SU-DHL-6 (cell line): ENCODE measurements around the gene RNF144B.

ENCODE experiments used
- H2AFZ ChIP-seq: fragments of 200-600 bp; sonication (generic); 2 replicates; pipeline ENCODE4 v1.6.1; 2014; ENCODE audit warnings: low read depth, mild to moderate bottlenecking, moderate library complexity, mixed read lengths, antibody characterized with exemption, low read length; ENCODE audit not compliant: severe bottlenecking
- H3F3A ChIP-seq: fragments of 200-600 bp; shearing (Covaris generic); 2 replicates; pipeline ENCODE4 v1.6.0; 2016; ENCODE audit warnings: antibody characterized with exemption, mild to moderate bottlenecking; ENCODE audit not compliant: insufficient read depth
- H3K27ac ChIP-seq: fragments of 200-600 bp; sonication (generic); 2 replicates; pipeline ENCODE4 v1.5.1; 2016; ENCODE audit warnings: low read depth, mild to moderate bottlenecking, low read length, moderate library complexity, mixed read lengths
- H3K27me3 ChIP-seq: fragments of 200-600 bp; sonication (generic), shearing (Covaris generic); 2 replicates; pipeline ENCODE4 v1.6.0; 2014; ENCODE audit warnings: mild to moderate bottlenecking, low read length
- H3K36me3 ChIP-seq: fragments of 200-600 bp; sonication (generic); 2 replicates; pipeline ENCODE4 v1.6.1; 2014; ENCODE audit warnings: mild to moderate bottlenecking, low read length, mixed read lengths
- H3K4me2 ChIP-seq: fragments of 300-600, 200-600 bp; shearing (Covaris generic), sonication (generic); 2 replicates; pipeline ENCODE4 v1.6.0; 2014; ENCODE audit warnings: low read length, low read depth, mild to moderate bottlenecking; ENCODE audit not compliant: poor library complexity, severe bottlenecking
- H3K4me3 ChIP-seq: fragments of 200-600 bp; sonication (generic); 2 replicates; pipeline ENCODE4 v1.5.1; 2014; ENCODE audit warnings: antibody characterized with exemption, low read length, mild to moderate bottlenecking, mixed read lengths; ENCODE audit not compliant: insufficient read depth, poor library complexity, severe bottlenecking
- H3K79me2 ChIP-seq: fragments of 200-600 bp; sonication (generic); 2 replicates; pipeline ENCODE4 v1.6.1; 2014; ENCODE audit warnings: mild to moderate bottlenecking, low read length, moderate library complexity; ENCODE audit not compliant: insufficient read depth
- H3K9ac ChIP-seq: fragments of 200-600 bp; sonication (generic); 2 replicates; pipeline ENCODE4 v1.7.0; 2014; ENCODE audit warnings: mild to moderate bottlenecking, low read length
- H3K9me2 ChIP-seq: fragments of 200-600 bp; sonication (generic); replicated peaks from 2 replicates; pipeline ENCODE4 v1.6.1; 2014; ENCODE audit warnings: low read length; ENCODE audit not compliant: insufficient read depth
- H3K9me3 ChIP-seq: fragments of 200-600 bp; sonication (generic); 2 replicates; pipeline ENCODE4 v1.6.1; 2014; ENCODE audit warnings: low read length, mixed read lengths; ENCODE audit not compliant: insufficient read depth
- H4K20me1 ChIP-seq: fragments of 200-600 bp; sonication (generic); 2 replicates; pipeline ENCODE4 v1.6.1; 2014; ENCODE audit warnings: low read depth, mild to moderate bottlenecking, antibody characterized with exemption, low read length, moderate library complexity, mixed read lengths
- CTCF ChIP-seq: fragments of 200-600 bp; sonication (generic); IDR thresholded peaks from one replicate; pipeline ENCODE4 v1.5.1; 2017; ENCODE audit warnings: antibody characterized with exemption, mild to moderate bottlenecking, low read length, moderate library complexity; ENCODE audit not compliant: insufficient read depth, poor library complexity, severe bottlenecking
- EZH2phosphoT487 ChIP-seq: fragments of 200-600 bp; sonication (generic), shearing (Covaris generic); conservative IDR thresholded peaks from 2 replicates; pipeline ENCODE4 v1.6.1; 2018; ENCODE audit warnings: mild to moderate bottlenecking, antibody characterized with exemption, low read length, moderate library complexity, mixed read lengths

RNF144B gene

GRCh38 chr6:18504232-18504596, 117.1 kb downstream of the RNF144B start:
- Histone ChIP-seq H2AFZ (no peak overlapping the region), H3K9me3 (no peaks in the 10 kb centered on the region), H3K4me2 (peak overlapping the region; percentile 48), H3F3A (no peaks in the 10 kb centered on the region), H4K20me1 (no peaks in the 10 kb centered on the region), H3K9ac (no peak overlapping the region), H3K27me3 (no peaks in the 10 kb centered on the region), H3K36me3 (no peaks in the 10 kb centered on the region), H3K27ac (no peak overlapping the region), H3K79me2 (no peaks in the 10 kb centered on the region), H3K4me3 (no peak overlapping the region), H3K9me2 (no peaks in the 10 kb centered on the region)
- no peak for TF ChIP-seq CTCF
- TF ChIP-seq EZH2phosphoT487, result no peak

- H3K27ac ChIP-seq, result no peak overlapping the region
- H3K4me3 ChIP-seq, result no peak overlapping the region
- no peaks in the 10 kb centered on the region for H3F3A ChIP-seq
- no peaks in the 10 kb centered on the region for H3K36me3 ChIP-seq
- TF ChIP-seq CTCF (no peak), EZH2phosphoT487 (no peak)
- H3K79me2 ChIP-seq, result no peaks in the 10 kb centered on the region
- H2AFZ ChIP-seq, result no peak overlapping the region
- no peaks in the 10 kb centered on the region for H3K27me3 ChIP-seq
- no peaks in the 10 kb centered on the region for H3K9me2 ChIP-seq
- H4K20me1 ChIP-seq, result no peaks in the 10 kb centered on the region
- no peak overlapping the region for H3K9ac ChIP-seq
- no peaks in the 10 kb centered on the region for H3K9me3 ChIP-seq
- no peak overlapping the region for H3K4me2 ChIP-seq
These were observed 119.3 kb downstream of the RNF144B start for GRCh38 chr6:18506382-18507017.

- Histone ChIP-seq H2AFZ (no peak overlapping the region), H3K4me3 (no peak overlapping the region), H3K9me3 (no peaks in the 10 kb centered on the region), H3K27me3 (no peaks in the 10 kb centered on the region), H3K9me2 (no peaks in the 10 kb centered on the region), H3K4me2 (no peak overlapping the region), H3F3A (no peaks in the 10 kb centered on the region), H3K36me3 (no peaks in the 10 kb centered on the region), H4K20me1 (no peaks in the 10 kb centered on the region), H3K9ac (no peak overlapping the region), H3K79me2 (no peaks in the 10 kb centered on the region), H3K27ac (no peak overlapping the region)
- TF ChIP-seq EZH2phosphoT487 (no peak), CTCF (no peak)
These were observed 119.9 kb downstream of the RNF144B start for GRCh38 chr6:18507018-18507415.
